GM18505 (cell line): ENCODE results near the gene SULT1A1.

Experiments
- ATAC-seq: cut with Tn5 transposase; IDR thresholded peaks from one replicate; pipeline ENCODE4 v1.9.1; 2021; ENCODE audit not compliant: unreplicated experiment
- POLR2A ChIP-seq: IDR thresholded peaks from 4 replicates; pipeline ENCODE4 v1.6.1; 2011; ENCODE audit warnings: borderline replicate concordance; ENCODE audit not compliant: insufficient read depth, insufficient read length; ENCODE audit errors: extremely low read depth

SULT1A1 gene

DNA sequence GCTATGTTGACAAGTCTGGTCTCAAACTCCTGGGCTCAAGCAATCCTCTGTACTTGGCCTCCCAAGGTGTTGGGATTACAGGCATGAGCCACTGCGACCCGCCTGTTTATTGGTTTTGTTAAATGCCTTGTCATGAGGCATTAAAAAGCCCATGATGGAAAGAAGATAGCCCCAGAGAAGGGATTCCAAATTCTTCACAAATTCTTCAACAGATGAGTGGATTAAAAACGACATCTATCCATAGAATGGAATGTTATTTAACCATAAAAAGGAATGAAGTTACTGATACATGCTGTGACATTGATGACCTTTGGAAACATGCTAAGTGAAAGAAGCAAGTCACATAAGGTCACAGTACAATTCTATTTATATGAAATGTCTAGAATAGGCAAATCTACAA is 51.4 kb downstream of the SULT1A1 start:
- ATAC-seq, result no peak
- no peak for TF ChIP-seq POLR2A

DNA sequence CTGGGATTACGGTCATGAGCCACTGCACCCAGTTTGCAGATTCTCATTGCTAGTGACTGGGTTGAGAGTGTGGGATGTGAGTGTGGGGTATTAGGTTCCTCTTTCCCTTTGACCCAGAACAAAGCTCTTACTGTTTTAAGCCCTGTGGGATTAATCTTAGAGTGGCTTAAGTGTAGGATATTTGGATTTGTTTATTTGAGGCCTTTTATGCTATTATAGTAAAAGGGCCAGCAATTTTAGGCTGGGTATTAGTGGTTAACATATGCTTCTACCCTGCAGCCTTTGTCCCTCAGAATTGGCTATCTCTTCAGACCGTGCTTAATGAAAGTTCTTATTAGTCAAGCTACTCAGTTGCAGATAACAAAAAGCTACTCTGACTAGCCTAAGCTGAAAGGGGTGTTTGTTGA is 52.9 kb downstream of the SULT1A1 start:
- no peak for ATAC-seq
- TF ChIP-seq POLR2A, result no peak

DNA sequence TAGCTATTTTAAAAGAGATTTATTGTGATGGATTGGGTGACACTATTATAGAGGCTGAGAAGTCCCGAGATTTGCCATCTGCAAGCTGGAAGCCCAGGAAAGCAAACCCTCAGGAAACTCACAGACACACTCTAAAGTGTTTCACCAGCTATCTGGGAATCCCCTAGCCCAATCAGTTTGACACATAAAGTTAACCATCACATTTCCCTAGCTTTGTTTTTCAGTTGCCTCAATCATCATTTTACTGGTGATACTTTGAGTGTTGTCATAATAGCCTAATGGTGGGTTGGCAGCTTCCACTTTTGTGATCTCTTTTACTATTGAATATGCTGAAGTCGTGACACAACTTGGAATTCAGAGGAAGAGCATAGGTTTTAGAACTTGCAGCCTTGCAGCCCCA is 54.3 kb downstream of the SULT1A1 start:
- ATAC-seq, result no peak

More for the DNA sequence above, 54.3 kb downstream of the SULT1A1 start:
- TF ChIP-seq POLR2A, result no peak
